ENCODE measurements around the gene LGR5.

The LGR5 gene

GRCh38 chr12:71576496-71576895, 136.9 kb downstream of the LGR5 start:
- Mint-ChIP-seq H3K9me3 (no peaks in the 10 kb centered on the region), H3K27me3 (peaks cover 10% of the 10 kb centered on the region), H3K4me1 (no peaks in the 10 kb centered on the region), H3K4me3 (no peak overlapping the region), H3K36me3 (ENCODE audit: insufficient read depth) (no peaks in the 10 kb centered on the region), H3K27ac (ENCODE audit: low read depth) (no peak overlapping the region)
- ATAC-seq (replicated peaks; ENCODE audit: extremely low read depth, poor library complexity, severe bottlenecking) (no peak), DNase-seq (ENCODE audit: low spot score in 2 of 2) (no peak)

GRCh38 chr12:71578694-71579258, 139.2 kb downstream of the LGR5 start:
- no peak for ATAC-seq (replicated peaks; ENCODE audit: extremely low read depth, poor library complexity, severe bottlenecking)
- Mint-ChIP-seq H3K36me3 (ENCODE audit: insufficient read depth) (no peaks in the 10 kb centered on the region), H3K27me3 (peaks cover 20% of the 10 kb centered on the region)

GRCh38 chr12:71581206-71581605, 141.6 kb downstream of the LGR5 start:
- DNase-seq (ENCODE audit: low spot score in 2 of 2) (no peak), ATAC-seq (replicated peaks; ENCODE audit: extremely low read depth, poor library complexity, severe bottlenecking) (no peak)
- Mint-ChIP-seq H3K27me3 (peaks cover 22% of the 10 kb centered on the region), H3K36me3 (ENCODE audit: insufficient read depth) (no peaks in the 10 kb centered on the region), H3K4me1 (no peaks in the 10 kb centered on the region), H3K27ac (ENCODE audit: low read depth) (no peak overlapping the region), H3K9me3 (no peaks in the 10 kb centered on the region), H3K4me3 (no peak overlapping the region)

More at GRCh38 chr12:71578694-71579258, 139.2 kb downstream of the LGR5 start:
- no peak overlapping the region for H3K27ac Mint-ChIP-seq (ENCODE audit: low read depth)
- no peaks in the 10 kb centered on the region for H3K4me1 Mint-ChIP-seq
- H3K4me3 Mint-ChIP-seq: no peak overlapping the region
- DNase-seq (ENCODE audit: low spot score in 2 of 2): no peak
- no peaks in the 10 kb centered on the region for H3K9me3 Mint-ChIP-seq

- H3K36me3 Mint-ChIP-seq (ENCODE audit: insufficient read depth): no peaks in the 10 kb centered on the region
Measured at GRCh38 chr12:71582925-71583324, 143.3 kb downstream of the LGR5 start.

GRCh38 chr12:71584356-71584755, 144.8 kb downstream of the LGR5 start:
- H3K27me3 Mint-ChIP-seq: peaks cover 47% of the 10 kb centered on the region
- no peaks in the 10 kb centered on the region for H3K4me1 Mint-ChIP-seq
- no peak overlapping the region for H3K27ac Mint-ChIP-seq (ENCODE audit: low read depth)
- ATAC-seq (replicated peaks; ENCODE audit: extremely low read depth, poor library complexity, severe bottlenecking) (no peak), DNase-seq (ENCODE audit: low spot score in 2 of 2) (no peak)
- no peaks in the 10 kb centered on the region for H3K9me3 Mint-ChIP-seq
- no peak overlapping the region for H3K4me3 Mint-ChIP-seq
- H3K36me3 Mint-ChIP-seq (ENCODE audit: insufficient read depth): no peaks in the 10 kb centered on the region

More at GRCh38 chr12:71582925-71583324, 143.3 kb downstream of the LGR5 start:
- H3K9me3 Mint-ChIP-seq: no peaks in the 10 kb centered on the region
- no peak overlapping the region for H3K4me3 Mint-ChIP-seq
- H3K27ac Mint-ChIP-seq (ENCODE audit: low read depth): no peak overlapping the region
- no peak for ATAC-seq (replicated peaks; ENCODE audit: extremely low read depth, poor library complexity, severe bottlenecking)
- no peaks in the 10 kb centered on the region for H3K4me1 Mint-ChIP-seq
- DNase-seq (ENCODE audit: low spot score in 2 of 2): no peak
- H3K27me3 Mint-ChIP-seq: peaks cover 32% of the 10 kb centered on the region

- Mint-ChIP-seq H3K27ac (ENCODE audit: low read depth) (no peak overlapping the region), H3K4me1 (no peaks in the 10 kb centered on the region), H3K27me3 (peaks cover 55% of the 10 kb centered on the region), H3K9me3 (no peaks in the 10 kb centered on the region), H3K36me3 (ENCODE audit: insufficient read depth) (no peaks in the 10 kb centered on the region), H3K4me3 (no peak overlapping the region)
- DNase-seq (ENCODE audit: low spot score in 2 of 2) (no peak), ATAC-seq (replicated peaks; ENCODE audit: extremely low read depth, poor library complexity, severe bottlenecking) (no peak)
Measured at GRCh38 chr12:71585218-71585617, 145.6 kb downstream of the LGR5 start.

- Mint-ChIP-seq H3K4me3 (no peak overlapping the region), H3K27ac (ENCODE audit: low read depth) (no peak overlapping the region), H3K36me3 (ENCODE audit: insufficient read depth) (no peaks in the 10 kb centered on the region), H3K27me3 (peaks cover 73% of the 10 kb centered on the region), H3K4me1 (no peaks in the 10 kb centered on the region), H3K9me3 (no peaks in the 10 kb centered on the region)
- DNase-seq (ENCODE audit: low spot score in 2 of 2): no peak
- no peak for ATAC-seq (replicated peaks; ENCODE audit: extremely low read depth, poor library complexity, severe bottlenecking)
Measured at GRCh38 chr12:71587012-71587411, 147.4 kb downstream of the LGR5 start.

- DNase-seq (ENCODE audit: low spot score in 2 of 2) (no peak), ATAC-seq (replicated peaks; ENCODE audit: extremely low read depth, poor library complexity, severe bottlenecking) (no peak)
- no peak overlapping the region for H3K4me3 Mint-ChIP-seq
- no peaks in the 10 kb centered on the region for H3K4me1 Mint-ChIP-seq
- no peaks in the 10 kb centered on the region for H3K9me3 Mint-ChIP-seq
- H3K27ac Mint-ChIP-seq (ENCODE audit: low read depth): no peak overlapping the region
- H3K27me3 Mint-ChIP-seq: peaks cover 81% of the 10 kb centered on the region
- peaks cover 3% of the 10 kb centered on the region for H3K36me3 Mint-ChIP-seq (ENCODE audit: insufficient read depth)
Measured at GRCh38 chr12:71589478-71589881, 149.9 kb downstream of the LGR5 start.

- Mint-ChIP-seq H3K27me3 (peaks cover 92% of the 10 kb centered on the region), H3K9me3 (no peaks in the 10 kb centered on the region), H3K4me3 (no peak overlapping the region), H3K4me1 (no peaks in the 10 kb centered on the region), H3K36me3 (ENCODE audit: insufficient read depth) (peaks cover 3% of the 10 kb centered on the region), H3K27ac (ENCODE audit: low read depth) (no peak overlapping the region)
- DNase-seq (ENCODE audit: low spot score in 2 of 2) (no peak), ATAC-seq (replicated peaks; ENCODE audit: extremely low read depth, poor library complexity, severe bottlenecking) (no peak)
Measured at GRCh38 chr12:71591601-71592000, 152.0 kb downstream of the LGR5 start.

- H3K36me3 Mint-ChIP-seq (ENCODE audit: insufficient read depth): peaks cover 3% of the 10 kb centered on the region
- ATAC-seq (replicated peaks; ENCODE audit: extremely low read depth, poor library complexity, severe bottlenecking) (no peak), DNase-seq (ENCODE audit: low spot score in 2 of 2) (no peak)
- no peaks in the 10 kb centered on the region for H3K9me3 Mint-ChIP-seq
- peaks cover 83% of the 10 kb centered on the region for H3K27me3 Mint-ChIP-seq
- no peak overlapping the region for H3K27ac Mint-ChIP-seq (ENCODE audit: low read depth)
- H3K4me1 Mint-ChIP-seq: no peaks in the 10 kb centered on the region
- no peak overlapping the region for H3K4me3 Mint-ChIP-seq
Measured at GRCh38 chr12:71592841-71593240, 153.2 kb downstream of the LGR5 start.

GRCh38 chr12:71594214-71594948, 154.8 kb downstream of the LGR5 start:
- no peak for ATAC-seq (replicated peaks; ENCODE audit: extremely low read depth, poor library complexity, severe bottlenecking)

GRCh38 chr12:71599210-71599609, 159.6 kb downstream of the LGR5 start:
- Mint-ChIP-seq H3K4me3 (no peak overlapping the region), H3K4me1 (no peaks in the 10 kb centered on the region), H3K36me3 (ENCODE audit: insufficient read depth) (no peaks in the 10 kb centered on the region), H3K9me3 (peaks cover 8% of the 10 kb centered on the region), H3K27me3 (peaks cover 33% of the 10 kb centered on the region), H3K27ac (ENCODE audit: low read depth) (no peak overlapping the region)
- DNase-seq (ENCODE audit: low spot score in 2 of 2) (no peak), ATAC-seq (replicated peaks; ENCODE audit: extremely low read depth, poor library complexity, severe bottlenecking) (no peak)

More at GRCh38 chr12:71594214-71594948, 154.8 kb downstream of the LGR5 start:
- Mint-ChIP-seq H3K4me3 (no peak overlapping the region), H3K36me3 (ENCODE audit: insufficient read depth) (peaks cover 3% of the 10 kb centered on the region), H3K9me3 (peaks cover 4% of the 10 kb centered on the region), H3K27ac (ENCODE audit: low read depth) (no peak overlapping the region), H3K27me3 (peaks cover 73% of the 10 kb centered on the region), H3K4me1 (no peaks in the 10 kb centered on the region)
- no peak for DNase-seq (ENCODE audit: low spot score in 2 of 2)

GRCh38 chr12:71601546-71601945, 161.9 kb downstream of the LGR5 start:
- Mint-ChIP-seq H3K4me1 (no peaks in the 10 kb centered on the region), H3K36me3 (ENCODE audit: insufficient read depth) (peaks cover 3% of the 10 kb centered on the region), H3K9me3 (peaks cover 8% of the 10 kb centered on the region), H3K27ac (ENCODE audit: low read depth) (no peak overlapping the region), H3K4me3 (no peak overlapping the region), H3K27me3 (peaks cover 13% of the 10 kb centered on the region)
- no peak for ATAC-seq (replicated peaks; ENCODE audit: extremely low read depth, poor library complexity, severe bottlenecking)
- DNase-seq (ENCODE audit: low spot score in 2 of 2): no peak
